Measurements from ENCODE around the gene VPS13D.
"Not testable (repeated sequence)": the region's sequence is repeated elsewhere in the genome, so short reads cannot be mapped to it uniquely, and the experiment has no call there.

VPS13D gene

DNA sequence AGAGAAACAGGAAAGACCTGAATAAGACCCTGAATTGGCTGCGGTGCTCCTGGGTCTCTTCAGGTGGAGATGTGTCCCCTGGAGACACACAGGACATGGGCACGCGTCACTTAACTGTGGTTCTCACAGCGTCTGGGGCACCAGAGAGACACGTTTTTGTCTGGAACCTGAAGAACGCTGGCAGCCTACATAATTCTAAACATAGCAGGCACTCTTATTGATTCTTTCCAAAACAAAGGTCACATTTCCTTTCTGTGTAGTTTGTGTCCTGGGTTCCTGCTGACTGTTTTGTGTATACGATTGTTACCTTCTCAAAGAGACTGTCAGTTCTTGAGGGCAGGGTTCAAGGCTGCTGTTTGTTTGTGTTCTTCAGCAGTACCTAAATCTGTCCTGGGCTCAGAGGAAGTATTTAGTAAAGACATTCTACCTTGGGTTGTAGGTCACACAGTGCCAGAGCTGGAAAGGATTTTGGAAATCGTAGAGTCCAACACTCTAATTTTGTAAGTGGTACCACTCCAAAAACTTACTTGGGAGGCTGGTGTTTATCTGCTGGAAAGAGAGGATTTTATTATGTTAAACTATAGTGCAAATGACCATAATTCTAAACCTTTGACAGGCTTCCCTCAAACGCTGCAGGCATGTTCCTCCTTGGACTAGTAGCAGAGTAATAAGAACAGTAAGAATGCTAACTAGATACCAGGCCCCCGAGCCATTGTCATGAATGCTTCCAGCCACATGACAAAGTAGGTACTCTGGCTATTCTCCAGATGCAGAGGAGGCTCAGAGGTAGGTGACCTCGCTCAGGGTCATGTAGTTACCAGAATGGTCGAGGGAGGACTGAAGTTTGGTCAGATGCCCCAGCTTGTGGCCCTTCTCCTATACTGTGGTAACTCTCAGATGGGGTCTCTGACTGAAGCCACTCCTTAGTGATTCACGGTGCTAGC lies 223.8 kb downstream of the VPS13D start:
- no peak for DNase-seq

GRCh38 chr1:12454406-12455391 lies 224.9 kb downstream of the VPS13D start:
- DNase-seq = no peak

DNA sequence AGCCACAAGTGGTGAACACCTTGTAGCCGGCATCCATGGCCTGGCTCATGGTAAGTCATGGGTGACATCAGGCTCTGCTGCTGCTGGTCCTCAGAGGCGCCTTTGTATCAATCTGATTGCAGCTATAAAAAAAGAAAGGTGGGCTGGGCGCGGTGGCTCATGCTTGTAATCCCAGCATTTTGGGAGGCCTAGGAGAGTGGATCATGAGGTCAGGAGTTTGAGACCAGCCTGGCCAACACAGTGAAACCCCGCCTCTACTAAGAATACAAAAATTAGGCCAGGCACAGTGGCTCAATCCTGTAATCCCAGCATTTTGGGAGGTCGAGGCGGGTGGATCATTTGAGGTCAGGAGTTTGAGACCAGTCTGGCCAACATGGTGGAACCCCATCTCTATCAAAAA lies 226.3 kb downstream of the VPS13D start:
- not testable (repeated sequence) for DNase-seq

GRCh38 chr1:12456979-12457378 lies 227.1 kb downstream of the VPS13D start:
- no peak for DNase-seq

DNA sequence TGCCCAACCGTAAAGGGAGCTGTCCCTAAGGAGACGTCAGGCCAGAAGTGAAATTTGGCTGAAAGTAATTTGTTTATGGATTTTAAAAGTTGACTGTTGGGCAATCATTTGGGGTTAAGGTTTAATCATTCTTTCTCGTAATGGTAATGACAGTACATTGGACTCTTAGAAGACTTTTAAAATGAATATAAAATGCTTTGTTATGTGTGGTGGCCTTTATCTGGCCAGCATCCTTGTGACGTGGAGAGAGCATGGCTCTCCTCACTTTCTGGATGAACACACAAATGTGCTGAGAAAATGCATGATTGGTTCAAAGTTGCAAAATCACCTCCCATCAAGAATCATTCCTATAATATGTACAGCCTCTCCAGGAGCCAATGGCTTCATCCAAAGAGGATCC lies 227.9 kb downstream of the VPS13D start:
- DNase-seq = no peak

DNA sequence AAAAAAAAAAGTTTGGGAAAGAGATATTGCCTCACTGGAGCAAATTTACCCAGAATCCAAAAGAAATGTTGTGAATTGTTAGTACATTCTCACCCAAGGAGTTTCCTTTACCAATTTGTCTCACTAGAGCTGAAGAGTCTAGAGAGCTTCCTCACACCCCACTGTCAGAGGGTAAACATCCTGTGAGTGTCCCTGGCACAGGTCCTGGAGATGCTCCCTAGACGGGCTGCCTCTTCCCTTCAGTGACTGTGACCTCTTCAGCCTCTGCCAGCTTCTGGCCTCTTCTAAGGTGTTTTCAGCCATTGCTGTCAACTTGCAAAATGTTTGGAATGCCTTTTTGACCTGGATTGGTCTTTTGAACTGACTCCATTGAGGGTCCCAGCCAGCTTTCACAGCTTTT lies 228.7 kb downstream of the VPS13D start:
- DNase-seq = no peak

GRCh38 chr1:12460121-12460520 lies 230.3 kb downstream of the VPS13D start:
- no peak for DNase-seq

- no peak for DNase-seq
These were observed 231.2 kb downstream of the VPS13D start for GRCh38 chr1:12460911-12461621.

GRCh38 chr1:12461754-12462153 lies 231.9 kb downstream of the VPS13D start:
- no peak for DNase-seq

- no peak for DNase-seq
These were observed 232.8 kb downstream of the VPS13D start for GRCh38 chr1:12462586-12462985.

DNA sequence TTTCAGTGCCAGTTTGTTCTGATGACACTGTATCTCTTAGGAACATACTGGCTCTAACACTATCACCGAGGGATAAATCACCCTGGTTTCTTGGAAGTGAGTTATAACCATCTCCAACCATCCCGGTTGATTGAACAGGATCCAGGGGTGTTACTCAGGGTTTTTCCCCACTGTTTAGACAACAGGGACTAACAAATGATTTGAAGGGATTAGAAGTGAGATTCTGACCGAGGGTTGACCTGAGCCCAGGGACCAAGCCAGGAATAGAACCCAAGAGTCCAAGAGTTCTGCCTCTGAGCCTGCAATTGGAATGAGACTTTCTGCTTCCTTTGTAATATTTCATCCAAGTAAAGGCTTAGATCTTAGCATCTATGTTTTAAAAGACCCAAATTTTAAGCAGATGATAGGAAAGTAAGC lies 234.2 kb downstream of the VPS13D start:
- DNase-seq = no peak

GRCh38 chr1:12464598-12465056 lies 234.8 kb downstream of the VPS13D start:
- DNase-seq = no peak

GRCh38 chr1:12465126-12465525 lies 235.3 kb downstream of the VPS13D start:
- DNase-seq = no peak

GRCh38 chr1:12466816-12467215 lies 237.0 kb downstream of the VPS13D start:
- no peak for DNase-seq

- no peak for DNase-seq
These were observed 237.9 kb downstream of the VPS13D start for GRCh38 chr1:12467570-12468286.

GRCh38 chr1:12468323-12468722 lies 238.5 kb downstream of the VPS13D start:
- no peak for DNase-seq

- DNase-seq = no peak
These were observed 239.7 kb downstream of the VPS13D start for GRCh38 chr1:12469493-12469892.

GRCh38 chr1:12469990-12470389 lies 240.2 kb downstream of the VPS13D start:
- no peak for DNase-seq

- DNase-seq = not testable (repeated sequence)
These were observed 241.1 kb downstream of the VPS13D start for GRCh38 chr1:12470916-12471315.

DNA sequence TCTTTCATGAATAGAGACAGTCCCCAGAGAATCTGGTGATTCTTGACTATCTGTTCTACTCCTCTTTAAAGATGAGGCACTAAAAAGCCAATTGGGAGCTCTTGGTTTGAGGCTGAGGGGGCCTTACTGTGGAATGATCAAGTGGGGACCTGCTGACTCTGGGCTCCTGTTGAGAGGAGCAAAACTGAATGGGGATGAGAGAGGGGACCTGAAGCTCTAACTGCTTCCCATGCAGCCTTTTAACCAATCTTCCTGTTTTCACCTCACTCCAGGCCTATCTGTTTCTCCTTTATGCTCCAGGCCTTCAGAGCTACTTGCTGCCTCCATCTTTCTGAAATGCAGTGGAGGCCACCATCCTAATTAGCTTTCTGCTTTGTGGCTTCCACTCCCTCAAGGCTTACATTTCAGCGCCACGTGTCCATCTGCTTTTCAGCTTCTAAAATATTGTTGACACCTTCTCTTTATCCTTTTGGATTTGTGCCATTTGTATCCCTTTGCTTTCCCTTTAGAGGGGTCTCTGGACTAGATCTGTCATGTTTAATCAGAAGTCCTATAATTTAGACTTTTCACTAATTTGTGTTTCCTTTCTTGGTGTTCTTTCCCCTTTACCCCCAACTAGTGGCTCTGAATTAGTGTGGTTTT lies 242.4 kb downstream of the VPS13D start:
- no peak for DNase-seq

- DNase-seq = no peak
These were observed 243.1 kb downstream of the VPS13D start for GRCh38 chr1:12472798-12473551.
